ENCODE data around the gene C2CD5. TPM values are rescaled to one million over a fixed set of nuclear protein-coding genes. Genes with fewer than 3 reads are reported as not detected.

The C2CD5 gene
- polyA plus RNA-seq, 1 of the 3 experiments (the other 2 are of a cell fraction), result 9.2 TPM

- DNase-seq, result no peak
- Histone ChIP-seq H4K20me1 (ENCODE audit: insufficient read depth) (no peaks in the 10 kb centered on the region), H3K36me3 (replicated peaks in 1 of 2; ENCODE audit: control insufficient read depth in 1 of 2, insufficient read depth in 2 of 2, low read length in 1 of 2) (peaks cover 35 to 39% of the 10 kb centered on the region in 2 experiments), H3K9me2 (no peaks in the 10 kb centered on the region), H3F3A (replicated peaks; ENCODE audit: insufficient read depth) (peaks cover 39% of the 10 kb centered on the region), H3K9me3 (0 out of 2 replicates have a peak, but pooled peaks cover 5% of the 10 kb centered on the region), H3K27ac (ENCODE audit: low read depth in 2 of 2, low read length in 1 of 2) (peak overlapping the region; percentile 20 to 77; a peak in 3 of 4 replicates), H3K27me3 (ENCODE audit: insufficient read depth) (no peaks in the 10 kb centered on the region), H3K4me3 (ENCODE audit: low read depth in 2 of 2, low read length in 1 of 2) (no peak overlapping the region), H3K79me2 (ENCODE audit: insufficient read depth) (peaks cover 11% of the 10 kb centered on the region; the same call in 1 of the 2 replicates), H2AFZ (ENCODE audit: low read depth) (0 out of 2 replicates have a peak overlapping the region, but pooled peaks have one; percentile 5), H3K9ac (peak overlapping the region; percentile 14; the same call in 1 of the 2 replicates), H3K4me2 (peak overlapping the region; percentile 57; the same call in 1 of the 2 replicates), H3K4me1 (ENCODE audit: control insufficient read depth in 1 of 2, insufficient read depth in 2 of 2, low read depth in 1 of 2, low read length in 1 of 2) (peaks cover 0 to 43% of the 10 kb centered on the region in 2 experiments; a peak in 3 of 4 replicates)
- WGBS (ENCODE audit: low lambda C conversion rate), result 25% methylated on average over 1 of the region's 1 CpG
- TF ChIP-seq EP300 (IDR thresholded peaks at IDR 0.05; ENCODE audit: borderline replicate concordance in 1 of 2, low read depth in 1 of 2, low read length in 1 of 2), result 0 out of 4 replicates have a peak, but pooled peaks of 1 of the 2 experiments have one; percentile 19
- TF ChIP-seq GATA2 (CRISPR knock-in tag; IDR thresholded peaks at IDR 0.05), result no peak
- no peak for TF ChIP-seq USF2 (IDR thresholded peaks at IDR 0.05; ENCODE audit: borderline replicate concordance, low read depth, low read length)
- no peak for TF ChIP-seq SIN3A (IDR thresholded peaks at IDR 0.05; ENCODE audit: borderline replicate concordance, low read depth, low read length)
- 0 out of 2 replicates have a peak, but pooled peaks have one; percentile 14 for TF ChIP-seq TCF12 (IDR thresholded peaks at IDR 0.05)
- no peak for TF ChIP-seq NFIC (IDR thresholded peaks at IDR 0.05; ENCODE audit: borderline replicate concordance)
- peak; percentile 44 for TF ChIP-seq JUND (IDR thresholded peaks at IDR 0.05)
- no peak for TF ChIP-seq FOXM1 (IDR thresholded peaks at IDR 0.05; ENCODE audit: low read depth)
- peak; percentile 64 for TF ChIP-seq FOSL2 (IDR thresholded peaks at IDR 0.05; ENCODE audit: borderline replicate concordance, low read depth)
- peak; percentile 73; the same call in 1 of the 2 replicates for TF ChIP-seq TEAD4 (IDR thresholded peaks at IDR 0.05; ENCODE audit: borderline replicate concordance, insufficient read depth)
- ChIA-PET CTCF (interaction anchor here (0.9 to 2.2 kb wide), 4 partner anchors 9 to 43 kb away, joined by 3 to 9 read pairs (median 3); no protein-coding TSS in a partner anchor), POLR2A (no interaction called here)
Measured at GRCh38 chr12:22527999-22528398, 16.3 kb downstream of the C2CD5 start.

GRCh38 chr12:22526836-22527235 is 17.5 kb downstream of the C2CD5 start:
- H3K27ac ChIP-seq (ENCODE audit: low read depth in 2 of 2, low read length in 1 of 2), result no peak overlapping the region; a peak in 1 of 4 replicates
- POLR2A ChIA-PET, result no interaction called here
- H3K4me1 ChIP-seq (ENCODE audit: control insufficient read depth in 1 of 2, insufficient read depth in 2 of 2, low read depth in 1 of 2, low read length in 1 of 2), result peaks cover 0 to 43% of the 10 kb centered on the region in 2 experiments; a peak in 3 of 4 replicates

More at GRCh38 chr12:22526836-22527235, 17.5 kb downstream of the C2CD5 start:
- Histone ChIP-seq H3K9me3 (0 out of 2 replicates have a peak, but pooled peaks cover 5% of the 10 kb centered on the region), H3K4me3 (ENCODE audit: low read depth in 2 of 2, low read length in 1 of 2) (no peak overlapping the region), H4K20me1 (ENCODE audit: insufficient read depth) (no peaks in the 10 kb centered on the region), H3F3A (replicated peaks; ENCODE audit: insufficient read depth) (peaks cover 39% of the 10 kb centered on the region), H3K9me2 (no peaks in the 10 kb centered on the region), H3K36me3 (replicated peaks in 1 of 2; ENCODE audit: control insufficient read depth in 1 of 2, insufficient read depth in 2 of 2, low read length in 1 of 2) (peaks cover 33 to 35% of the 10 kb centered on the region in 2 experiments), H2AFZ (ENCODE audit: low read depth) (no peak overlapping the region), H3K4me2 (no peak overlapping the region), H3K79me2 (ENCODE audit: insufficient read depth) (peaks cover 11% of the 10 kb centered on the region; the same call in 1 of the 2 replicates), H3K27me3 (ENCODE audit: insufficient read depth) (no peaks in the 10 kb centered on the region), H3K9ac (no peak overlapping the region)
- TF ChIP-seq USF1 (IDR thresholded peaks at IDR 0.05; ENCODE audit: borderline replicate concordance, low read depth) (no peak), MXI1 (IDR thresholded peaks at IDR 0.05; ENCODE audit: low read depth, low read length) (no peak), TEAD4 (IDR thresholded peaks at IDR 0.05; ENCODE audit: borderline replicate concordance, insufficient read depth) (no peak), RFX5 (IDR thresholded peaks at IDR 0.05; ENCODE audit: low read length) (no peak), MEF2A (IDR thresholded peaks at IDR 0.05; ENCODE audit: borderline replicate concordance, low read depth) (no peak), USF2 (IDR thresholded peaks at IDR 0.05; ENCODE audit: borderline replicate concordance, low read depth, low read length) (no peak), JUND (IDR thresholded peaks at IDR 0.05) (no peak), EZH2phosphoT487 (IDR thresholded peaks at IDR 0.05; ENCODE audit: borderline replicate concordance, low read depth) (no peak), FOSL2 (IDR thresholded peaks at IDR 0.05; ENCODE audit: borderline replicate concordance, low read depth) (no peak), RCOR1 (IDR thresholded peaks at IDR 0.05; ENCODE audit: low read length) (no peak), FOXJ3 (CRISPR knock-in tag; IDR thresholded peaks at IDR 0.05) (no peak), TAF1 (IDR thresholded peaks at IDR 0.05; ENCODE audit: borderline replicate concordance, low read depth, low read length) (no peak), ELF1 (IDR thresholded peaks at IDR 0.05) (no peak)
- TF ChIP-seq, protein P1, sequence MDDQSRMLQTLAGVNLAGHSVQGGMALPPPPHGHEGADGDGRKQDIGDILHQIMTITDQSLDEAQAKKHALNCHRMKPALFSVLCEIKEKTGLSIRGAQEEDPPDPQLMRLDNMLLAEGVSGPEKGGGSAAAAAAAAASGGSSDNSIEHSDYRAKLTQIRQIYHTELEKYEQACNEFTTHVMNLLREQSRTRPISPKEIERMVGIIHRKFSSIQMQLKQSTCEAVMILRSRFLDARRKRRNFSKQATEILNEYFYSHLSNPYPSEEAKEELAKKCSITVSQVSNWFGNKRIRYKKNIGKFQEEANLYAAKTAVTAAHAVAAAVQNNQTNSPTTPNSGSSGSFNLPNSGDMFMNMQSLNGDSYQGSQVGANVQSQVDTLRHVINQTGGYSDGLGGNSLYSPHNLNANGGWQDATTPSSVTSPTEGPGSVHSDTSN (IDR thresholded peaks at IDR 0.05), result no peak
- CTCF ChIA-PET, result interaction anchor here (0.6 to 0.7 kb wide), 2 partner anchors 29 to 471 kb away, joined by 3 read pairs; no protein-coding TSS in a partner anchor
- 100% methylated on average over 3 of the region's 3 CpGs for WGBS (ENCODE audit: low lambda C conversion rate)
- DNase-seq, result no peak

Data from SK-N-SH (cell line).